GM19240 (cell line): ENCODE measurements around the gene KCNK6.

Source experiments
- DNase-seq: peaks from one replicate; pipeline ENCODE4 v3.0.0; 2011; ENCODE audit warnings: low spot score; ENCODE audit not compliant: insufficient read length

KCNK6 gene

DNA sequence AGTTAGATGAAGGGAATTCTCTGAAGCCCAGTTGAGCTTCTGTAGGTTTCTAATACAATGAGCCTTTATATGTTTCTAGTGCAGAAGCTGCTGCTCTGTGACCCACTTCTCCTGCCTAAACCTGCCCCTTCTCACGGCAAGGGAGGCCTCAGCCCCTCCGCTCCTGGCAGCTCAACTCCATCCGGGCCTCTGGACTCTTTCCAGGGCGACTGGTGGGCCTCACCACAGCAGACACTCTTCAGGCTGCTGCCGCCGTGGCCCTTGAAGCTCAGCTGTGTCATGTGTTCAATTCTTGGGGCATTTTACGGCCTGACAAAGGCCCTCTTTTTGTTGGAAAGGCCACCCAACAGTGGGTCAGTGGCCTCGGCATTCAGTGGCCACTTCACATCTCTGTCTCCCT lies 25.6 kb upstream of the KCNK6 start:
- no peak for DNase-seq

DNA sequence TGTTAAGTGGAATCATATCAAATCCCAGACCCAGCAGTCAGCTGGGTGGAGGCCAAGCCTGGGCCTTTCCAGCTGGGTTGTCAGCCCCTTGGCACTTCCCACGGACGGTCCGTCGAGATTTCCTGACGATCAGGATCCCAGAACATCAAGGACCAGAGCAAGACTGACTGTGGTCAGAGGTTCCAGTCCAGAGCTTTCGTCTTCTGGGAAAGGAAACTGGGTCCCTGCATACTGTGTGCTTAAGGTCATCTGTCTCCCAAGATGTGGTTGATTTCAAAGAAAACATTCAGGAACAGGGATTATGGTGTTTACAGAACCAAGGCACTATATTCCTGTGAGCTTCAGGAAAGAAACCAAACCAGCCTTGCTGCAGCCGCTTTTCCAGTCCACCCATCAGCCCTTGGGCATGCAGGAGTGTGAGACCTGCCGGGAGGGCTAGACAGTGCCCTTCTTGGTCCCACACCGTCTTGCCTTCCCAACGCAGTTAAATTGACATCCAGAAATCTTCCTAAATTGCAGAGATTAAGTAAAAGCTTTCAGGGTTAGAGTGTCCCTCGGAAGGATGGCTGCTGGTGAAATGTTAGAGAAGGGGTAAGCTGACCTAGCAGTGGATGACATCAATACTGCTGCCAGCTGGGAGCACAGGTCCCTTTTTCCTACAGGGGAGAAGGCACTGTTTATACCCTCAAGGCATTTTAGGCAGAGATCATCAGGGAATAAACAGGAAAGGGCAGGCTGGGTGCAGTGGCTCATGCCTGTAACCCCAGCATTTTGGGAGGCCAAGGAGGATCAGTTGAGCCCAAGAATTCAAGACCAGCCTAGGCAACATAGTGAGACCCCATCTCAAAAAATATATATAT lies 20.6 kb upstream of the KCNK6 start:
- no peak for DNase-seq

DNA sequence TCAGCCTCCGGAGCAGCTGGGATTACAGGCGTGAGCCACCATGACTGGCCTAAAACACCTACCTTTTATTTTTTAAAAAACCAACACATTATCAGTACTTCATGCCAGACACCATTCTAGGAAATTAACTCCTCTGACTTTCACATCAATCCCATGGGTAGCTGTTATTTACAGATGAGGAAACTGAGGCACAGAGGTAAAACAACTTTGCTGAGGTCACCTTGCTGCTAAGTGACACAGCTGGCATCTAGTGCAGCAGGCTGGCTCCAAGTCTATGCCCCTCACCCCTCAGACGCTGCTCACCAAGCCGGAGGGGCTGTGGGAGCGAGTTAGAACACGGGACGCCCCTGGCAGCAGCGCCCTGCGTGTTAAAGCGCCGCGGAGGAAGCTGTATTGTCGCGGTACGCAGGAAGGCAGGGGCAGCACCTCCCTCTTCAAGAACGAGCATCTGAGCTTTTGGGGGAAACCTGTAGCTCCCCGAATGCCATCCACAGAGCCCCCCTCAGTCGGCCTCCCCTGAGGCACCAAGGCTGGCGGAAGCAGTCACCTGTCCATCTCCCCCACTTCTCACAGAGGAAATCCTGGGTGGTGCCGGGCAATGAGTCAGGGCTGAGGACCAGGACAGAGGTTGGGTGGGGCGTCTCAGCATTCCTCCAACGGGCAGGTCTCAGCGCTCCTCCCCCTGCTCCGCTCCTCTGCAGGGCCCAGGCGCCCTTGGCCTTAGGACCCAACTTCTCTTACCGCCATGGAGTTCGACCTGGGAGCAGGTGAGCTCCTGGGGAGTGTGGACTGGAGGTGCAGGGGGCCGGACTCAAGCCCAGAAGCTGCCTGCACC lies 15.9 kb upstream of the KCNK6 start, which contains the start of gene C19orf33:
Gene C19orf33, plus strand, starts transcription at position 735 of the 835 bp plus-strand sequence. Its CDS starts 11 bp downstream, at position 746.
- no peak for DNase-seq

DNA sequence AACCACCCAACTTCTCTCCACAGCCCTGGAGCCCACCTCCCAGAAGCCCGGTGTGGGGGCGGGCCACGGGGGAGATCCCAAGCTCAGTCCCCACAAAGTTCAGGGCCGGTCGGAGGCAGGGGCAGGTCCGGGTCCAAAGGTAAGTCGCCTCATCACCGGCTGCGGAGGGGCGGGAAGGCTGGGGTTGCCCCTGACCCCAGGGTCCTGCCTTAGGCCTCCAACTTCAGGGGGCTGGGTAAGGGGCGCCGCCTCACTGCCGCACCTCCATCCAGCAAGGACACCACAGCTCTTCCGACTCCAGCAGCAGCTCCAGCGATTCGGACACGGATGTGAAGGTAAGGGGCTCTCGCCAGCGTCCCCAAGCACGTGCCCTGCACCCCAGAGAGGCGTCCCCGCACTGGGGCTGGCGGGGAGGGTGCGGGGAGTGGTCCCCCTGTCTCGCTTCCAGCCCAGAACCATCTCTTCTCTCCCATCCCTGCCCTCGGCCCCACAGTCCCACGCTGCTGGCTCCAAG lies 15.2 kb upstream of the KCNK6 start:
- no peak for DNase-seq

DNA sequence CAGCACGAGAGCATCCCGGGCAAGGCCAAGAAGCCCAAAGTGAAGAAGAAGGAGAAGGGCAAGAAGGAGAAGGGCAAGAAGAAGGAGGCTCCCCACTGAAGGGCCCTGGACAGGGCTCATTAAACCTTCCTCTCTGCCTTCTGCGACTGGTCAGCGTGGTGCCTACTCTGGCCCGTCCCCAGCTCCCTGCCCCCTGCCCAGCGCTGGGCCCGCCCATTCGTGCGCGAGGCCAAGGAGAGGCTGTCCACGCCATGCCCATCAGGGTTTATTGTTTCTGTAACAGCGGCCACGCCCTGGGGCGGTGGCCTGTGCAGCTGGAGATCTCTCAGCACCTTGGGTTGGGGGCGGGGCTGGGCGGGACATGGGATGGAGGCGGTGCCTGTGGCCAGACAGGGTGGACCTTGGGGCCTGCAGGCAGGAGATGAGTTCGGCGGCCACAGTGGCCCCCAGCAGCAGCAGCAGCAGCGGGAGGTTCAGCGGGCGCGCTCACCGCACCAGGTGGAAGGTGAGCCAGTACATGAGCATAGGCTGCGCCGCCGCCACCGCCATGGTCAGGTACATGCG lies 14.7 kb upstream of the KCNK6 start:
- no peak for DNase-seq

DNA sequence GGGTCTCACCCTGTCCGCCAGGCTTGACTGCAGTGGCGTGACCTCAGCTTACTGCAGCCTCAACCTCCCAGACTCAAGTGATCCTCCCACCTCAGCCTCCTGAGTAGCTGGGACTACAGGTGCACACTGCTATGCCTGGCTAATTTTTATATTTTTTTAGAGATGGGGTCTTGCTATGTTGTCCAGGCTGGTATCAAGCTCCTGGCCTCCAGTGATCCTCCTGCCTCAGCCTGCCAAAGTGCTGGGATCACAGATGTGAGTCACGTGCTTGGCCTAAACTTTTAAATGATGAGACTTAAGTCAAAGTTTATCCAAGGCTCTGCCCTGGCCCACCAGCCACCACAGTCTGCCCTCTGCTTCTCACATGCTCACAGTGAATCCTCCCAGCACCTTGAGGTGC lies 13.4 kb upstream of the KCNK6 start:
- no peak for DNase-seq

DNA sequence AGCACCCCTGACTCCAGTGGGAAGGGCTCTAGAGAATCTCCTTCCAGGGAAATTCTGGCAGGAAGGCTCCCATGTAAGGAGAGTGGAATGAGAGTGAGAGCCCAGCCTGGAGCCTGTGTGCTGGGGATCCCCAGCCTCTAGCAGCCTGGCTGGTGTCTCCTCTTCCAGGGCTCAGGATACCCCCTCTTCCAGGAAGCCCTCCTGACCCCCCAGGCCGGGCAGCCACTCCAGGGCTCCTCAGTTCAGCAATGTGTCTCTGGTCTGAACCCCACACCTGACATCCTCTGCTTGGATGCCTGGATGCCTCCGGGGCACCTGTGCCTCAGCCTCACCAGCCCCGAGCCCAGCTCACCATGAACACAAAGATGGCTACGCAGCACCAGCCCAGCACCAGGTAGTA lies 12.6 kb upstream of the KCNK6 start:
- no peak for DNase-seq

DNA sequence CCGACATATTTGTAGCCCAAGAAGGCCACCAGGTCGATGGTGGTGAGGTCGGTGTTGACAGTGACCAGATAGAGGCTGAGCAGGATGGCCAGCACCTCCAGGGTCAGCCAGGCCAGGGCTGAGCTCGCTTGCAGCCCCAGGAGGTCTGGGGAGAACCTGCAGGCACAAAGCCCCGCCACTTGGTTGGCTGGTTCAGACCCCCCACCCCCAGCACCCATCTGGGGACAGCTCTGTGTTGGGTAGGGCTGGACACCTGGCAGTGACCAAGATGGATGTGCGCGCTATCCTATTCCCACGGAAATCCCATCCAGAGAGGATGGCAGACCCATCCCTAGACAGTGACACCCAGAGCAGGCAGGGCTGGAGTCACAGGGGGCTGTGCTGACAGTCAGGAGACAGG lies 12.0 kb upstream of the KCNK6 start:
- DNase-seq, result no peak

DNA sequence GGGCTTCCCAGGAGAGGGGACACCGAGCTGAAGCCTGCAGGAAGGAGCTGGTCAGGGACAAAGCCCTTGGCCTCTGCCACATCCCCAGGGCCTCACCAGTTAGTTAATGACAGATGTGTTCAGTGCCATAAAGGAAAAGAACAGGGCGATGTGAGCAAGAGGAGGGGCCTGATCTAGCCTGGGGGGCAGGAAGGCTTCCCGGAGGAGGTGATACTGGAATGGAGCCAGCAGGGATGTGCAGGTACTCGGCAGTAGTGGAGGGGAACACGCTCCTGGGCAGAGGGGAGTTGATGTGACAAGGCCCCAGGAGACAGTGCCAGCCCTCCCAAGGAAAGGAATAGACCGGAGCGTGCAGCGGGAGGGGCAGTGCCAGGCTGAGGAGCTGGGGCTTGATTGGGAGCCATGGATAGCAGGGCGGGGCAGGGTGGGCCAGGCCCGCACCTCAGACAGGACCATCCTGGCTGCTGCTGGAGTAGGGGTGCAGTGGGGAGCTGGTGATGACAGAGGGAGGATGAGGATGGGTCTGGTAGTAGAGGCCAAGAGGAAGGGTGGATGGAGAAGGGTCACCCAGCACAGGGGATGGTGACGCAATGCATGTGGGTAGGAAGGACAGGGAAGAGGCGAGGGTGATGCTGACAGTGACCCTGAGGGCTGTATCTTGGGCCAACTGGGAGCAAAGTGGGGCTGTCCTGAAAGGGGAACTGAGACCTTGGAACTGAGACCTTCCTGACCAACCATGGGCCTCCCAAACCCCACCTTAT lies 11.5 kb upstream of the KCNK6 start:
- no peak for DNase-seq

DNA sequence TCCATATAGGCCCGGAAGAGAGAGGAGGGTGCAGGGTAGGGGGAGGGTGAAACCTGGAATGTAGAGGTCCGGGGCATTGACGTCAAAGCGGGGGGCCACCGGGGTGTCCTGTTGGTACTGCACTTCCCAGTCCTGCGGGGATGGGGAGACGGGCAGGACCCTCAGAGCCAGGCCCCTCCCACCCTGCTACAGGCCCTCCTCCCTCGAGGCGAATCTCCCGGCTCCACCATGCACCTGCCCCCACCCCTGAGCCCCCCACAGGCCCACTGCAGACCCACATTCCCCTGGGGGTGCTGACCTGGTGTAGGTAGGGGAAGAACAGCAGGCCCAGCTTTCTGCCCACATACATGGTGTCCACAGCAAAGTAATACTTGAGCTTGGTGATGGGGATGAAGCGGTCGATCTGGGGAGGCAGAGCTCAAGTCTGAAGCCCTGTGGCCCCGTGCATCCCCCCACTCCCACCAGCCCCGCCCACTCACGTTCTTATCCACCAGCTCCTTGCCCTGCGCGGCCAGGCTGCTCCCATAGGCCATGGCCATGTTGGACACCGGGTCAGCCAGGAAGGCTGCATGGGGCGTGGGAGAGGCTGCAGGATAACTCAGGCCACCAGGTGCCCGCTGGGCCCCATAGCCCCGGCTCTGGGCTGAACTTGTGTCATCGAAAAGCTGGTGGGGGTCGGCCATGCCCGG lies 10.6 kb upstream of the KCNK6 start:
- no peak for DNase-seq

DNA sequence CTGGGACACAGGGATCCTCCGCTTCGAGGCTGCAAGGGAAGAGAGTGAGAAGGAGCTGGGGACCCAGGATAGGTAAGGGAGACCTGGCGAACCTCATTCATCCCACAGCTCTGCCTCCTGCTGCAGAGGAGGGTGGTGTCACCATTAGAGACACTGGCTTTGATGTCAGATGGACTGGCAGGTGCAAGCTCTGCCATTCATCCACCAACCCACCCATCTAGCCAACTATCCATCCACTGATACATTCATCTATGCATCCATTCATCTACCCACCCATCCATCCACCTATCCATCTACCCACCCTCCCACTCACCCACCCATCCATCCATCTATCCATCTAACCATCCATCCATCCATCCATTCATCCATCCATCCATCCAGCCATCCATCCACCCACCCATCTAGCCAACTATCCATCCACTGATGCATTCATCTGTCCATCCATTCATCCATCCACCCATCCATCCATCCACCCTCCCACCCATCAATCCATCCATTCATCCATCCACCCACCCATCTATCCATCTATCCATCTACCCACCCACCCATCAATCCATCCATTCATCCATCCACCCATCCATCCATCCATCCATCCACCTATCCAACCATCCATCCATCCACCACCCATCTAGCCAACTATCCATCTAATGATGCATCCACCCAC lies 9.9 kb upstream of the KCNK6 start:
- no peak for DNase-seq

DNA sequence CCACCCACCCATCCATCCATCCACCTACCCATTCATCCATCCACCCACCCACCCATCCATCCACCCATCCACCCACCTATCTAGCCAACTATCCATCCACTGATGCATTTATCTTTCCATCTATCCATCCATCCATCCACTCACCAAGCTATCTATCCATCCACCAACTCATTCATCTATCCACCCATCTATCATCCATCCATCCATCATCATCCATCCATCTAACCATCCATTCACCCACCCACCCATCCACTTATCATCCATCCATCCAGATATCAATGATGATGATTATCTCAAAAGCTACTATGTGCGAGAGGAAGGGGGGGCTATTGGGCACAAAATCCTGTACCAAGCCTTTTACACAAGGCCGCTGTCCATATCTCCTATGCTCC lies 9.4 kb upstream of the KCNK6 start:
- no peak for DNase-seq

DNA sequence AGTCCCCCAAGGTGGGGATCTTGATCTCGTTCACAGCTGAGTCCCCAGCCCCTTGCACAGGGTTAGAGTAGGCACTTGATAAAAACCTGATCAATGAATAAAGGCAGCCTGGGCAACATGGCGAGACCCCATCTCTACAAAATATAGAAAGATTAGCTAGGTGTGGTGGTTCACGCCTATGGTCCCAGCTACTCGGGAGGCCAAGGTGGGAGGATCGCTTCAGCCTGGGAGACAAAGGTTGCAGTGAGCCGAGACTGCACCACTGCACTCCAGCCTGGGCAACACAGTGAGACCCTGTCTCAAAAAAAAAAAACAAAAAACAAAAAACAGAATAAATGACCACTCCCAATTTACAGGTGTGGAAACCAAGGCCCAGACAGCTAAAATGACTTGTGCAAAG lies 8.7 kb upstream of the KCNK6 start:
- no peak for DNase-seq

DNA sequence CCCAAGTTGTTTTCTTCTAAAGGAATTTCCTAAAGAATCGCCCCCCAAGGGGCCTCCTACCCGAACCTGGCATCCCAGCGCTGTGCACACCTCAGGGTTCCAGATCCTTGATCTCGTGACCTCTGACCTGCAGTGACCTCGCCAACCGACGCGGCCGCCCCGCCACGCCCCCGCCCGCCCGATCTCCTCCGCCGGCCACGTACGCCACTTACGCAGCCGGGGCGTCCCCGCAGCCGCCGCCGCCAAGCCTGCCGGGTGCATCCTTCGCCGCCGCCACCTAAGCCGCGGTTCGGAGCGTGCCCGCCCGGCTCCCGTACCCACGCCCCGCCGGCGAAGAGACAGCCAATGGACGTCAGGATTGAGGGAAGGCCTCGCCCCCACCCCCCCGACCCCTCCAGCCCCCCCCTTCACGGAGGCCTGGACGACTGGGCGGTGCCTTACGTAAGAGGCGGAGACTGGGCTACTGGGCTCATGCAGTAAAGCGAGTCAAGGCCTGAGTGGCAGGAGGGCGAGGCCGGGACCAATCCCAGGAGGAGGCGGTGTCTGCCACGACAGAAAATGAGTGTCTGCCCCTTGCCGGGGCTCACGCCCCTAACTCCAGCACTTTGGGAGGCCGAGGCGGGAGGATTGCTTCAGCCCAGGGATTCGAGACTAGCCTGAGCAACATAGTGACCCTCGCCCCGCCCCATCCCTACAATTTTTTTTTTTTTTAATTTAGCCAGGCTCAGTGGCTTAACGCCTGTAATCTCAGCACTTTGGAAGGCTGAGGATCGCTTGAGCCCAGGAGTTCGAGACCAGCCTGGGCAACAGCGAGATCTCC lies 3.8 kb upstream of the KCNK6 start, which contains the start of gene YIF1B:
Gene YIF1B, minus strand, starts transcription at position 291 of the 820 bp plus-strand sequence. Its CDS starts 30 bp downstream, at position 261.
- DNase-seq, result peak; percentile 99

DNA sequence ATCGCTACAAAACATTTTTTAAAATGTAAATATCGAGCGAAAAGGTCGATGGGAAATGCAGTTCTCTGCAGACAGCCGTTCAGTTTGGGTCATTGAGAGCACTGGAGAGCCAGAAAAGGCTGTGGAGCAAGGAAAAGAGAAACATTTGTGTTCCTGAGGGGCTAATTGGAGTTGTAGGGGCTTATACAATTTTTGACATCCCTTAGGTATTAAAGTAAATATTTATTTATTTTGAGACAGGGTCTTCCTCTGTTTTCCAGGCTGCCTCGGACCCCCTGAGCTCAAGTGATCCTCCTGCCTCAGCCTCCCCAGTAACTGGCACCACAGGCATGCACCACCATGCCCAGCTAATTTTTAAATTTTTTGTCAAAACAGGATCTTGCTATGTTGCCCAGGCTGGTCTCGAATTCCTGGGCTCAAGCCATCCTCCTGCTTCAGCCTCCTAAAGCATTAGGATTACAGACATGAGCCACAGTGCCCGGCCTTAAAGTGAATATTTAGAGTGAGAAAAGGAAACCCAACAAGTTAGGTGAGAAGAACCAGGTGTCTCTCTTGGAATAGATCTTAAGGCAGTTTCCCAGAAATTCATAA lies 3.1 kb upstream of the KCNK6 start:
- peak; percentile 37 for DNase-seq

DNA sequence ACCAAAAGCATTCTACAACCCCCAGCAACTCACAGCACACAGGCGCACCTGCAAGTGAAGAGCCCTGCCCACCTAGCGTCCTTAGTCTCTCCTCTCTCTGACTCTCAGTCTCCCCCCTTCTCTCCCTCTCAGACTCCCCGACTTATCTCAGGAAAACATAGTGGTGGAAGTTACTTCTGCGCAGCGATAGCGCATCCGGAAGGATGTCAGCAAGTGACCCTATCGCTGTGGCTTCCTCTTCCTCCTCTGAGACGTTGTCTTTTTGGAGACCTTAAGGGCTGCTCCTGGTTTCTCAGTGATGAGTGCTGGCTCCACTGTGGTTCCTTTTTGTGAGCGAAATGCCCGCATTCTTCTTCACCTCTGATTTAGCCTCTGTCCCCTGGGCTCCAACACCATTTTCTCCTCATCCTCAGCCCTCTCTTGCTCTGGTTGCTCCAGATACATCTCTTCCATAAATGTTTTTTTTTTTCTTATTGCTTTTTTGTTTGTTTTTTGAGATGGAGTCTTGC lies 2.5 kb upstream of the KCNK6 start:
- DNase-seq, result no peak

DNA sequence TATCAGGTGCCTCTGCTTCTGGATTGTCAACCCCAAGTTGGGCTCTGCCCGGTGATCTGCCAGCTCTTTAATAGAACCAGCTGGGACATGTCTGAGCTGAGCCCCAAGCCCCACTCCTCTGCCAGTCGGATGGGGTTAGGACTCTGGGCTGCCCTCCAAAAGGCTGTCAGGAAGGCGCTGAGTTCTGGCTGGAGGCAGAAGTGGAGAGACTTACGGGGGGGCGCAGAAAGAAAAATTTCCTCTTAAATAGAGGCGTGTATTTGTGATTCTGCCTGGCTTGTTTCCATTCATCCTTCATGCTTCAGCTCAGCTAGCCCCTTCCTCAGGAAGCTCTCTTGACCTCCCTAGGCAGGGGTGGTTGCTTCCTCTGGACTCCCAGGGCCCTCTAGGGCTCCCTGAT lies 985 bp upstream of the KCNK6 start:
- no peak for DNase-seq

DNA sequence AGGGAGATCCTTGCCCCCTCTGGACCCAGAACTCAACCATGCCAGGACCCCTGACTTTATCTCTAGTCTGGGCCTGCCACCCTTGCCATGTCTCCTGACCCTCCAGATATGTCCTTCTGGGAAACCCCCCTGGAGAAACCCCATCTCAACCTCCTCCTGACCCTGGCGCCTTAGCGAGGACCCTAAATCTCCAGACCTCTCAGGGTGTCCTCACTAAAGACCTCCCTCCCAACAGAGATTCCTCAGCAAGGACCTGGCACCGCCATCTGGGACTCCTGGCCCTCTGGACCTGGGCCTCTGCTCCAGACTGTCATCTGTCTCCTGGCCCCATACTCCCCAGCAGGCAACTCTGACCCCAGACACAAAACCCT lies 1.3 kb downstream of the KCNK6 start:
- DNase-seq, result no peak
